ENCODE results near the gene PRTFDC1.
"Not testable (repeated sequence)": the region's sequence is repeated elsewhere in the genome, so short reads cannot be mapped to it uniquely, and the experiment has no call there.

PRTFDC1 gene

DNA sequence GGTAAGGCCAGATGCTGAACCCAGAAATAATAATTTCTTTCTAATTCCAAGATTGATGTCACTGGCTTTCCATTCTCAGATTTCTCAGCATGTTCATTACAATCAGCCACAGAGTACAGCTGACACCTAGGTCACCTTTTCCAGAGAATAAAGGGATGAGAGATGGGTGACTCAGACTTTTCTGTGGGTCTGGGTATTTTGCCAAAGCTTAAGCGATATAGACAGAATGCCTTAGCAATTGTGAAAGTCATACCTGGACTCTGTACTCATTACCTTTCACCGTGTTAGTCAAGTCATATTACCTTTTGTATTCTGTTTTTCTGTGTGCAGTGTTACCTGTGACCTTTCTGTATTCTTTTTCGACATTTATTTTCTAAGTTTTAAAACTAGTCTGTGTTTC is 10.6 kb upstream of the PRTFDC1 start:
- Histone ChIP-seq H3K36me3 (ENCODE audit: control insufficient read depth, insufficient read depth, low read length) (no peaks in the 10 kb centered on the region), H3K9ac (ENCODE audit: low read depth, low read length) (no peak overlapping the region), H3K4me1 (ENCODE audit: control insufficient read depth, insufficient read depth, low read length) (peaks cover 4% of the 10 kb centered on the region), H3K27me3 (ENCODE audit: control insufficient read depth, insufficient read depth, low read length) (no peaks in the 10 kb centered on the region), H3K4me3 (ENCODE audit: low read depth, low read length) (no peak overlapping the region), H3K9me3 (ENCODE audit: control insufficient read depth, insufficient read depth, low read length) (no peaks in the 10 kb centered on the region)

- H3K4me1 ChIP-seq (ENCODE audit: control insufficient read depth, insufficient read depth, low read length) = peaks cover 4% of the 10 kb centered on the region
- no peaks in the 10 kb centered on the region for H3K36me3 ChIP-seq (ENCODE audit: control insufficient read depth, insufficient read depth, low read length)
Measured at GRCh38 chr10:24961582-24961981, 9.2 kb upstream of the PRTFDC1 start.

DNA sequence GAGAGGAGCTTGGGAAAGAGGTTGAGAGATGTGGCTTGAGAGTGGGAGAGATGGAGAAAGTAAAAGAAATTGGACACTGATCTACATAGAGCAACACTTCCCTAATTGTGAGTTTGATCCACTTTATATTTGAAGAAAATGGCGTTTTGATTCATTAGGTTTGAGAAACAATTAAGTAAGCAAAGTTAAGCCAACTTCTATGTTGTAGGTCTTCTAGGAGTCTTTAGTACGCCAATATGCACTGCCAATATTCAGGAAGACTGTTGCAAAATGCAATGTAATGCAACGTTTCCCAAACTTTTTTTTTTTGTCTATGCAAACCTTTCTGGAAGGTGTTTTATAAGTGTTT is 7.0 kb upstream of the PRTFDC1 start:
- no peak overlapping the region for H3K4me3 ChIP-seq (ENCODE audit: low read depth, low read length)
- H3K4me1 ChIP-seq (ENCODE audit: control insufficient read depth, insufficient read depth, low read length) = peaks cover 4% of the 10 kb centered on the region
- no peaks in the 10 kb centered on the region for H3K27me3 ChIP-seq (ENCODE audit: control insufficient read depth, insufficient read depth, low read length)
- H3K36me3 ChIP-seq (ENCODE audit: control insufficient read depth, insufficient read depth, low read length) = no peaks in the 10 kb centered on the region
- no peaks in the 10 kb centered on the region for H3K9me3 ChIP-seq (ENCODE audit: control insufficient read depth, insufficient read depth, low read length)
- H3K9ac ChIP-seq (ENCODE audit: low read depth, low read length) = no peak overlapping the region

More at GRCh38 chr10:24961582-24961981, 9.2 kb upstream of the PRTFDC1 start:
- no peaks in the 10 kb centered on the region for H3K27me3 ChIP-seq (ENCODE audit: control insufficient read depth, insufficient read depth, low read length)
- no peaks in the 10 kb centered on the region for H3K9me3 ChIP-seq (ENCODE audit: control insufficient read depth, insufficient read depth, low read length)
- no peak overlapping the region for H3K9ac ChIP-seq (ENCODE audit: low read depth, low read length)
- no peak overlapping the region for H3K4me3 ChIP-seq (ENCODE audit: low read depth, low read length)

DNA sequence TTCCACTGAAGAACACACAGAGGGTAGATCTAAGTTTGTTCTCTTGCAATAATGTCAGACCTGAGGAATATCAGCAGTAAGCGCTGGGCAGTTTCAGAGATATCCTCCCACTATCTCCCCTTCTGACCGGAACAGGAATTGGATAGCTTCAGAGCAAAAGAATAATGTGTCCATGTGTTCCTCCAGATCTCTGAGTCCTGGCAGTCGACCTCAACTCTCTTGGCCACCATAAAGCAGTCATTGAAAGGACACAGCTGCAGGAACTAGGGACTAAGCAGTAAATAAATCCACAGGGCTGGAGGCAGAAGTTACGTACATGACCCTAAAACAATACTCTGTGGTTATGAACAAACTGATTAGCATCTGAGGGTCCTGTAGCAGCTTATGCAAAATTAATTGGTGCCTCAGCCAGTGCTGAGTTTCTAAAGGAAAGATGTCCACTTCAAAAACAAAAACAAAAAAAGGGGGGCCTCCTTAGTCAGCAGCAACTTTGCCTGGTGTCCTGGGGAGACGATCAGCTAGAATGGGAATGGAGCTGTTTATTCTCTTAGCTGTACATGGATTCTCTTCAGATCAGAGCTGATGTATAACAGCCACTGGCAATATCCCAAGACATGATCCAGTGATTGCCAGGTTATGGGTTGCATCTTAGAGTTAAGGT is 6.4 kb upstream of the PRTFDC1 start:
- H3K9ac ChIP-seq (ENCODE audit: low read depth, low read length) = no peak overlapping the region
- no peaks in the 10 kb centered on the region for H3K9me3 ChIP-seq (ENCODE audit: control insufficient read depth, insufficient read depth, low read length)
- no peaks in the 10 kb centered on the region for H3K36me3 ChIP-seq (ENCODE audit: control insufficient read depth, insufficient read depth, low read length)
- no peak overlapping the region for H3K4me3 ChIP-seq (ENCODE audit: low read depth, low read length)
- peaks cover 5% of the 10 kb centered on the region for H3K4me1 ChIP-seq (ENCODE audit: control insufficient read depth, insufficient read depth, low read length)
- no peaks in the 10 kb centered on the region for H3K27me3 ChIP-seq (ENCODE audit: control insufficient read depth, insufficient read depth, low read length)

- H3K9ac ChIP-seq (ENCODE audit: low read depth, low read length) = no peak overlapping the region
- no peaks in the 10 kb centered on the region for H3K36me3 ChIP-seq (ENCODE audit: control insufficient read depth, insufficient read depth, low read length)
- peaks cover 8% of the 10 kb centered on the region for H3K4me1 ChIP-seq (ENCODE audit: control insufficient read depth, insufficient read depth, low read length)
- H3K9me3 ChIP-seq (ENCODE audit: control insufficient read depth, insufficient read depth, low read length) = no peaks in the 10 kb centered on the region
- no peak overlapping the region for H3K4me3 ChIP-seq (ENCODE audit: low read depth, low read length)
- H3K27me3 ChIP-seq (ENCODE audit: control insufficient read depth, insufficient read depth, low read length) = no peaks in the 10 kb centered on the region
Measured at GRCh38 chr10:24958091-24958720, 5.8 kb upstream of the PRTFDC1 start.

DNA sequence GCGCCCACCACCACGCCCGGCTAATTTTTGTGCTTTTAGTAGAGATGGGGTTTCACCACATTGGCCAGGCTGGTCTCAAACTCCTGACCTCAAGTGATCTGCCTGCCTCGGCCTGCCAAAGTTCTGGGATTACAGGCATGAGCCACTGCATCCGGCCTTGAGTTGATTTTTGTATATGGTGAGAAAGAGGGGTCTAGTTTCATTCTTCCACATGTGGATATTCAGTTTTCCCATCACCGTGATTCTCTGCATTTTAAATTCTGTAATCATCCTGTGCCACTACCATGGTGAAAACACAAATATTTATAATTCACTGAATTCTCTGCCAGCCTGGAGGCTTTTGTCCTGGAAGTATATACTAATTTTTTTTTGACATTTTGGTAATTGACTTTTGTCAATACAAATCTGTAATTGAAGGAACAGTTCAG is 5.2 kb upstream of the PRTFDC1 start:
- H3K4me1 ChIP-seq (ENCODE audit: control insufficient read depth, insufficient read depth, low read length); H3K9me3 ChIP-seq (ENCODE audit: control insufficient read depth, insufficient read depth, low read length); H3K9ac ChIP-seq (ENCODE audit: low read depth, low read length); H3K27me3 ChIP-seq (ENCODE audit: control insufficient read depth, insufficient read depth, low read length); H3K36me3 ChIP-seq (ENCODE audit: control insufficient read depth, insufficient read depth, low read length); H3K4me3 ChIP-seq (ENCODE audit: low read depth, low read length): not testable (repeated sequence)

DNA sequence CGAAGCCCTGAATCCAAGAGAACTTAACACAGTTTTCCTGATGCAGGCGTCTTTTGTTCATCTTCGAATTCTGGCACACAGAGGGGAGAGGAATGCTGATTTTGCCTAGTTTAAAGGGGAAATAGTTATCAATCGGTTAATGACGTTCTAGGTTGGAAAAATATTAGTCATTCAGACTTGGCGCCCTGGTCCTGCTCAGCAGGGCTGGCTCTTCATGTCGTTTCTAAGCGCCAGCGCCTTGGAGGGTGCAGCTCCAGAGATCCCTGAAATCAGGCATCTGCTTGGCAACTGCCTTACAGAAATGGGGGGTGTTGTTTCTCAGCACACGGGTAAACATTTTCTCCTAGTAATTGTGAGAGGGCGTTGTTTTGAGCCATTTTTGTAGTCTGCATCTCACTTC is 1.3 kb upstream of the PRTFDC1 start:
- H3K36me3 ChIP-seq (ENCODE audit: control insufficient read depth, insufficient read depth, low read length) = no peaks in the 10 kb centered on the region
- peaks cover 23% of the 10 kb centered on the region for H3K4me1 ChIP-seq (ENCODE audit: control insufficient read depth, insufficient read depth, low read length)
- H3K4me3 ChIP-seq (ENCODE audit: low read depth, low read length) = peak overlapping the region; percentile 74
- no peak overlapping the region for H3K9ac ChIP-seq (ENCODE audit: low read depth, low read length)
- H3K9me3 ChIP-seq (ENCODE audit: control insufficient read depth, insufficient read depth, low read length) = no peaks in the 10 kb centered on the region
- no peaks in the 10 kb centered on the region for H3K27me3 ChIP-seq (ENCODE audit: control insufficient read depth, insufficient read depth, low read length)

DNA sequence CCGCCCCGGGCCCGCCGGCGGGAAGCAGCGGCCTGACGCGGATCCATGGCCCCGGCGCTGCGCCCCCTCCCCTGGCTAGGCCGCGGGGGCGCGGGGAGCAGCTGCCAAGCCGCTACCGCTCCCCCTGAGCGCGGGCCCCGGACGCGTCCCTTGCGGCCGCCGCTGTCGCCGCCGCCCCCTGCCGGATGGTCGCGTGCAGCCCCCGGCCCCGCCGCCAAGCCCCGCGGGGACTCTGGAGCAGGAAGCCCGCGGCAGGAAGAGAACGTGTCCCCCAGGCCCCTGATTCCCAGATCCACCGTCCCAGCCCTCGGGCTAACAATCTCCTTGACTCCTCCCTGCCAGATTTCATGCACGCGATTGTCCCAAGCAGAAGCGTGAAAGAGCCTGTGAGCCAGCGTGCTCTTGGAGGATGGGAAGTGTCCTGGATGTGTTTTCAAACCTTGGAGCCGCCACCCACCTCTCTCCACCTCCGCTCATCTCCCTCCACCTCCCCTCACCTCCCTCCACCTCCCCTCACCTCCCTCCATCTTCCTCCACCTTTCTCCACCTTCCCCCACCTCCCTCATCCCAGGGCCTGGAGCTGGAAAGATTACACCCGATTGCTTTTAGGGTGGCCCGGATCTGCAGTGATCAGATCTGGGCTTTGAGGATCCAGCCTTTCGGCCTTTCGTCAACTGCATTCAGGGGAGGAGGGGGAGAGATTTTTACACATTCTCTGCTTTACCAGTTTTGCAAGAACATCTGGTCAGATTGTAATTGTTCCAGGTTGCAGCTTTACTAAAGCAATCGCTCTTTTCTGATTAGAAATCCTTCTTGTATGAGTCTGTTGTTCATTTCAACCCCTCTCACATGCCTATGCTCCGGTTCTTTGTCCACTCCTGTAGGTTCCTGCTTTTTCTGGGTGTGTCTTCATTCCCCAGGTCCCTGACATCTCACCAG is 570 bp upstream of the PRTFDC1 start:
- Histone ChIP-seq H3K4me3 (ENCODE audit: low read depth, low read length) (peak overlapping the region; percentile 74), H3K9me3 (ENCODE audit: control insufficient read depth, insufficient read depth, low read length) (no peaks in the 10 kb centered on the region), H3K27me3 (ENCODE audit: control insufficient read depth, insufficient read depth, low read length) (no peaks in the 10 kb centered on the region), H3K4me1 (ENCODE audit: control insufficient read depth, insufficient read depth, low read length) (peaks cover 21% of the 10 kb centered on the region), H3K36me3 (ENCODE audit: control insufficient read depth, insufficient read depth, low read length) (no peaks in the 10 kb centered on the region), H3K9ac (ENCODE audit: low read depth, low read length) (peak overlapping the region; percentile 80)

- Histone ChIP-seq H3K27me3 (ENCODE audit: control insufficient read depth, insufficient read depth, low read length) (no peaks in the 10 kb centered on the region), H3K9ac (ENCODE audit: low read depth, low read length) (peak overlapping the region; percentile 80), H3K9me3 (ENCODE audit: control insufficient read depth, insufficient read depth, low read length) (no peaks in the 10 kb centered on the region), H3K4me3 (ENCODE audit: low read depth, low read length) (peak overlapping the region; percentile 74), H3K4me1 (ENCODE audit: control insufficient read depth, insufficient read depth, low read length) (peaks cover 21% of the 10 kb centered on the region), H3K36me3 (ENCODE audit: control insufficient read depth, insufficient read depth, low read length) (no peaks in the 10 kb centered on the region)
Measured at GRCh38 chr10:24951201-24952142, 934 bp downstream of the PRTFDC1 start.

DNA sequence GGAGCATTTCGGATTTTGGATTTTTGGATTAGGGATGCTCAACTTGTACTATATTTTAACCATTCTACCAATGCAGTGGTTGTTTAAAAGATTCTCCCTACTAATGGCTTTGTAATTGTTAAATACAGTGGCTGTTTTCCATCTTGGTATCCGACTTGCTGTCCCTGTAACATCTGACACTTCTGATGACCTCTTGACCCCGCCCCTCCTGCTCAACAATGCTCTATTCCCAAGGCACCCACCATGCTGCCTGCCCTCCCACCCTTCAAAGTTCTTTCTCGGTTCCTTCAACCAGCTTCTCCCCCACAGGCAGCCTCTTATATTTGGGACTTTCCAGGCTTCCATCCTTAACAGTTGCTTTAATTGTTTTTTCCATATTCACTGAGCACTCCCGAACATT is 2.0 kb downstream of the PRTFDC1 start:
- H3K4me1 ChIP-seq (ENCODE audit: control insufficient read depth, insufficient read depth, low read length) = peaks cover 21% of the 10 kb centered on the region
- H3K9me3 ChIP-seq (ENCODE audit: control insufficient read depth, insufficient read depth, low read length) = no peaks in the 10 kb centered on the region
- no peak overlapping the region for H3K9ac ChIP-seq (ENCODE audit: low read depth, low read length)
- H3K36me3 ChIP-seq (ENCODE audit: control insufficient read depth, insufficient read depth, low read length) = no peaks in the 10 kb centered on the region
- no peaks in the 10 kb centered on the region for H3K27me3 ChIP-seq (ENCODE audit: control insufficient read depth, insufficient read depth, low read length)
- peak overlapping the region; percentile 74 for H3K4me3 ChIP-seq (ENCODE audit: low read depth, low read length)

- Histone ChIP-seq H3K9me3 (ENCODE audit: control insufficient read depth, insufficient read depth, low read length) (no peaks in the 10 kb centered on the region), H3K36me3 (ENCODE audit: control insufficient read depth, insufficient read depth, low read length) (no peaks in the 10 kb centered on the region), H3K27me3 (ENCODE audit: control insufficient read depth, insufficient read depth, low read length) (no peaks in the 10 kb centered on the region), H3K9ac (ENCODE audit: low read depth, low read length) (no peak overlapping the region), H3K4me3 (ENCODE audit: low read depth, low read length) (no peak overlapping the region), H3K4me1 (ENCODE audit: control insufficient read depth, insufficient read depth, low read length) (peaks cover 21% of the 10 kb centered on the region)
Measured at GRCh38 chr10:24949616-24950015, 2.8 kb downstream of the PRTFDC1 start.

Measured in iPS-15b (cell line).